ENCODE results near the gene CIT. TPM values are rescaled to one million over a fixed set of nuclear protein-coding genes. Genes with fewer than 3 reads are reported as not detected.
A peak's percentile ranks its signal among the peaks of the same experiment; 100 is the strongest.

The CIT gene
- total and polyA plus RNA-seq, 2 donors (not counting 1 experiment from before 2014, with no cell fraction given) = 6.8 to 25.4 TPM

- Histone ChIP-seq H3K79me2 (ENCODE audit: control insufficient read depth, insufficient read depth, low read length) (peaks cover 2% of the 10 kb centered on the region), H2AFZ (ENCODE audit: low read length) (peak overlapping the region; percentile 82), H3K4me1 (ENCODE audit: control insufficient read depth, extremely low read depth, insufficient read depth, low read length) (peaks cover 9% of the 10 kb centered on the region), H3K27ac (ENCODE audit: insufficient read depth, low read length) (peak overlapping the region; percentile 79), H3K4me2 (ENCODE audit: extremely low read depth, insufficient read depth, low read length) (peak overlapping the region; percentile 9), H3K9ac (ENCODE audit: insufficient read depth, low read length) (no peak overlapping the region), H3K9me3 (ENCODE audit: control insufficient read depth, insufficient read depth, low read depth, low read length) (no peaks in the 10 kb centered on the region), H3K27me3 (ENCODE audit: control insufficient read depth, insufficient read depth, low read length) (no peaks in the 10 kb centered on the region), H3K36me3 (ENCODE audit: control insufficient read depth, insufficient read depth, low read length) (peaks cover 7% of the 10 kb centered on the region), H4K20me1 (ENCODE audit: control insufficient read depth, extremely low read depth, insufficient read depth, low read length) (no peaks in the 10 kb centered on the region), H3K4me3 (replicated peaks in 1 of 4; ENCODE audit: control extremely low read depth in 1 of 4, insufficient read depth in 1 of 4, low read depth in 3 of 4, low read length in 4 of 4) (no peak overlapping the region)
- TF ChIP-seq CTCF (conservative IDR thresholded peaks at IDR 0.05 in 1 of 2, IDR thresholded peaks at IDR 0.05 in 1 of 2; ENCODE audit: low read depth in 1 of 2, low read length in 2 of 2) = no peak
- no peak for TF ChIP-seq EZH2 (IDR thresholded peaks at IDR 0.05; ENCODE audit: low read length, missing control alignments)
- DNase-seq (ENCODE audit: low read depth in 2 of 2) = peak; percentile 31 to 32
Observed at GRCh38 chr12:119868992-119869391, 8.1 kb downstream of the CIT start.

GRCh38 chr12:119864591-119864990 is 12.5 kb downstream of the CIT start:
- TF ChIP-seq EZH2 (IDR thresholded peaks at IDR 0.05; ENCODE audit: low read length, missing control alignments) (no peak), CTCF (conservative IDR thresholded peaks at IDR 0.05 in 1 of 2, IDR thresholded peaks at IDR 0.05 in 1 of 2; ENCODE audit: low read depth in 1 of 2, low read length in 2 of 2) (no peak)
- peaks cover 2% of the 10 kb centered on the region for H3K79me2 ChIP-seq (ENCODE audit: control insufficient read depth, insufficient read depth, low read length)
- peaks cover 6% of the 10 kb centered on the region for H3K4me1 ChIP-seq (ENCODE audit: control insufficient read depth, extremely low read depth, insufficient read depth, low read length)
- peaks cover 5% of the 10 kb centered on the region for H3K36me3 ChIP-seq (ENCODE audit: control insufficient read depth, insufficient read depth, low read length)
- no peaks in the 10 kb centered on the region for H3K27me3 ChIP-seq (ENCODE audit: control insufficient read depth, insufficient read depth, low read length)
- DNase-seq (ENCODE audit: low read depth in 2 of 2) = no peak
- H3K9ac ChIP-seq (ENCODE audit: insufficient read depth, low read length) = no peak overlapping the region
- H4K20me1 ChIP-seq (ENCODE audit: control insufficient read depth, extremely low read depth, insufficient read depth, low read length) = no peaks in the 10 kb centered on the region
- H2AFZ ChIP-seq (ENCODE audit: low read length) = no peak overlapping the region
- H3K4me2 ChIP-seq (ENCODE audit: extremely low read depth, insufficient read depth, low read length) = no peak overlapping the region
- no peak overlapping the region for H3K27ac ChIP-seq (ENCODE audit: insufficient read depth, low read length)
- no peak overlapping the region for H3K4me3 ChIP-seq (replicated peaks in 1 of 4; ENCODE audit: control extremely low read depth in 1 of 4, insufficient read depth in 1 of 4, low read depth in 3 of 4, low read length in 4 of 4)
- H3K9me3 ChIP-seq (ENCODE audit: control insufficient read depth, insufficient read depth, low read depth, low read length) = no peaks in the 10 kb centered on the region

GRCh38 chr12:119859241-119859640 is 17.9 kb downstream of the CIT start:
- no peak for DNase-seq (ENCODE audit: low read depth in 2 of 2)
- no peak overlapping the region for H2AFZ ChIP-seq (ENCODE audit: low read length)

More at GRCh38 chr12:119859241-119859640, 17.9 kb downstream of the CIT start:
- no peak for TF ChIP-seq EZH2 (IDR thresholded peaks at IDR 0.05; ENCODE audit: low read length, missing control alignments)
- TF ChIP-seq CTCF (conservative IDR thresholded peaks at IDR 0.05 in 1 of 2, IDR thresholded peaks at IDR 0.05 in 1 of 2; ENCODE audit: low read depth in 1 of 2, low read length in 2 of 2) = no peak
- peaks cover 15% of the 10 kb centered on the region for H3K79me2 ChIP-seq (ENCODE audit: control insufficient read depth, insufficient read depth, low read length)
- no peak overlapping the region for H3K4me3 ChIP-seq (replicated peaks in 1 of 4; ENCODE audit: control extremely low read depth in 1 of 4, insufficient read depth in 1 of 4, low read depth in 3 of 4, low read length in 4 of 4)
- no peaks in the 10 kb centered on the region for H4K20me1 ChIP-seq (ENCODE audit: control insufficient read depth, extremely low read depth, insufficient read depth, low read length)
- no peak overlapping the region for H3K27ac ChIP-seq (ENCODE audit: insufficient read depth, low read length)
- H3K36me3 ChIP-seq (ENCODE audit: control insufficient read depth, insufficient read depth, low read length) = peaks cover 3% of the 10 kb centered on the region
- H3K9ac ChIP-seq (ENCODE audit: insufficient read depth, low read length) = no peak overlapping the region
- H3K4me2 ChIP-seq (ENCODE audit: extremely low read depth, insufficient read depth, low read length) = no peak overlapping the region
- no peaks in the 10 kb centered on the region for H3K4me1 ChIP-seq (ENCODE audit: control insufficient read depth, extremely low read depth, insufficient read depth, low read length)
- H3K27me3 ChIP-seq (ENCODE audit: control insufficient read depth, insufficient read depth, low read length) = no peaks in the 10 kb centered on the region
- no peaks in the 10 kb centered on the region for H3K9me3 ChIP-seq (ENCODE audit: control insufficient read depth, insufficient read depth, low read depth, low read length)

Data from fibroblast of lung (primary cell).